Activated T-cell treated with anti-CD3 and anti-CD28 coated beads for 1 hour (primary cell): ENCODE measurements around the gene SCLY.

Source experiments
- DNase-seq: peaks from one replicate; pipeline ENCODE4 v3.0.0-alpha.2; 2020; ENCODE audit warnings: low read depth

The SCLY gene

DNA sequence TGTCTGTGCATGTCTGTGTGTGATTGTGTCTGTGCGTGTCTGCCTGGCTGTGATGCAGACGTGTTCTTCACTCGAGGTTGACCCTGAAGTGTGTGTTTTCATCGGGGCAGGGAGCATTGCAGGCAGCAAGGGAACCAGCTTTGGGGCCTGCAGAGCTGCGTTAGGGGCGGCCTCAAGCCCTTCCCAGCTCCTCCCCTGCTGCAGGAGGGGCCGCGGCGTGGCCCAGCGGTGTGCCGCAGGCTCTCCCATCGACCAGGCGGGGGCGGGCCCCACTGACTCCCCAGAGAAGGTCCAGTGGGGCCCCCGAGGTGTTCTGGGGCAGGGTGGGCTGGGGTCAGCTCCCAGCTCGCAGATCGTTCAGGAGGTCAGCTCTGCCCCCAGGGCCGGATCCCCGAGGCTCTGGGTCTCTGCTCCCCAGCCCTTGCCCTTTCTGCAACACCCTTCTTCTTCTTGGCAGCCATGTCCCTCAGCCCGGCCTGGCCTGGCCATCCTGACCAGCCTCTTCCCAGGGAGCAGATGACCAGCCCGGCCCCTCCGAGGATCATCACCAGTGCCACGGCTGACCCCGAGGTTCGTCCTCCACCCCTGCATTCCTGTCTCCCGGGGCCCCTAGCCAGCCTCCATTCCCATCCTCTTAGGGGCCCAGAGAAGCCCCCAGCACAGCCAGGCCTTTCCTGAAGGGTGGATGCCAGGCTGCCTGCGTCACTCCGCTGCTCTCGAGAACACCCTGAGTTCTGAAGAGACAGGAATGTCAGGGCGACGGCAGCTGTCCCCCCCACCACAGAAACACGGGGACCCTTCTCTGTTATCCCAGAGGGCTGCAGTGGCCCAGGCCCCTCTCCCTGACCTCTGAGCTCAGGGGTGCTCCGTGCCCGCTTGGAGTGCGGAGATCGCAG, 66.6 kb downstream of the SCLY start:
- DNase-seq, result no peak

DNA sequence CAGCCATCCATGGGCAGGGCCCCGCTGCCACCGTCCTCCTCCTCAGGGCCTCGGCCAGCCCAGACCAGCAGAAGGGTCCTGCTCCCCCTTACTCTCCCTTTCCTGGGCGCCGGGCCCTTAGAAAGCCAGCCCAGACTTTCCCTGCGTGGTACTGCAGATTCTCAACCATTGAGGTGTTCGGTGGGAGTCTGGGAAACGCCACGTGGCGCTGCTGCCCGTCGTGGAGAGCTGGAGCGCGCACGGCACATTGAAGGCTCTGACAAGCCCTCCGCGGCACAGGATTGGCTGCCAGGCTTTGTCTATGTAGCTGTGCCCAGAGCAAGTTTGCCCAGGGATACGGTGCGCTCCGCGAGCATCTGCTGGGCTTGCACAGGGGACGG, 67.2 kb downstream of the SCLY start:
- DNase-seq, result no peak

DNA sequence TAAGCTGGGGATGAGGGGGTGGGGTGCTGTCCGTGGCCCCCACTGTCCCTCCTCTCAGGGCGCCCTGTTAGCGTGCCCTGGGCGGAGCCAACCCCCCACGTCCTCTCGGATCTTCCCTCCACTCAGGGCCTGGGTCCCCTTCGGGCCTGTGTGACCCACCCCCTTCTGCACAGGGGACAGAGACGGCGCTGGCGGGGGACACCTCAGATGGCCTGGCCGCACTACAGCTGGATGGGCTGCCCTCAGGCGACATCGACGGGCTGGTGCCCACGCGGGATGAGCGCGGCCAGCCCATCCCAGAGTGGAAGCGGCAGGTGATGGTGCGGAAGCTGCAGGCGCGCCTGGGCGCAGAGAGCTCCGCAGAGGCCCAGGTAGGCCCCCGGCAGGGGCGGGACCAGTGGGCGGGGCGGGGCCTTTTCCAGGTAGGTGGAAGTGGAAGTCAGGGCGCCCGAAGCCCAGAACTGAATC, 67.8 kb downstream of the SCLY start:
- DNase-seq, result no peak

DNA sequence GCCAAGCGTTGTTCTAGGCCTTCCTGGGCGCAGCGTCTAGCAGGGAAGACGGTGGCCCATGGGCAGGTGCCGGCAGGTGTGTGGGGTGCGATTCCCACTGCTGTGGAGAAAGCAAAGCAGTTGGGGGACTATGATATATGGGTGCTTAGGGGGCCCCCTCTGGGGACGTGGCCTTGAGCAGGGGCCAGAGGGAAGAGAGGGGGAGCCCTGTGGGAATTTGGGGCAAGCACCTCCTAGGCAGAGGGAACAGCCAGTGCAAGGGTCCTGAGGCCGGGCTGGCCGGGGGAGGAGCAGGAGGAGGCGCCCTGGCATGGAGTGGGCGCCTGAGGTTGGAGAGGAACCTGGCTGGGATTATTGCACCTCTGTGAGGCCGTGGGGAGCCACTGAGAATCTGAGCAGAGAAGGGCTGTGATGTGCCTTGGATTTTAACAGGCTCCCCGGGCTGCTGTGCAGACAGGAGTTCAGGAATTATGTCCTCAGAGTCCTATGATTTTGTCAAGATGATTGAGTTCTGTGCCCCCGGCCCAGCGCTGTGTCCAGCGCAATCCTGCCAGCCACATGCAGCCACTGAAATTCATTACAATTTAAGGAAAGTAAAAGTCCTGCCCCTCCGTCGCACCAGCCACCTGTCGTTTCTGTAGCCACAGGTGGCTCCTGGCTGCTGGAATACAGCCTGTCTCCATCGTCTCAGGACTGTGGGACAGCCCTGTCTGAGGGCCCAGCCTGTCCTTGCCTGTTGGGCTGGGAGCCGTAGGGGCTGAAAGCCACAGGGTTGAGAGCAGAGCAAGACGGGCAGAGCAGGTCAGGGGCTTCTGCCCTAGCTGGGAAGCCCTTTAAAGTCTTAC, 68.6 kb downstream of the SCLY start:
- DNase-seq, result no peak

DNA sequence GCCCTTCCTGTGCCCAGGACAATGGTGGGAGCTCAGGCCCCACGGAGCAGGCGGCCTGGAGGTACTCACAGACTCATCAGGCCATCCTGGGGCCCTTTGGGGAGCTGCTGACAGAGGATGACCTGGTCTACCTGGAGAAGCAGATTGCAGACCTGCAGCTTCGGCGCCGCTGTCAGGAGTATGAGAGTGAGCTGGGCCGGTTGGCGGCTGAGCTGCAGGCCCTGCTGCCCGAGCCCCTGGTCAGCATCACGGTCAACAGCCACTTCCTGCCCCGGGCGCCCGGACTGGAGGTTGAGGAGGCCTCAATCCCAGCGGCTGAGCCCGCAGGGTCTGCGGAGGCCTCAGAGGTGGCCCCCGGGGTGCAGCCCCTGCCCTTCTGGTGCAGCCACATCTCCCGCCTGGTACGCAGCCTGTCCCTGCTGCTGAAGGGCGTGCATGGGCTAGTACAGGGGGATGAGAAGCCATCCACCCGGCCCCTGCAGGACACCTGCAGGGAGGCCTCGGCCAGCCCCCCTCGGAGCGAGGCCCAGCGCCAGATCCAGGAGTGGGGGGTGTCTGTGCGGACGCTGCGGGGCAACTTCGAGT, 69.4 kb downstream of the SCLY start:
- DNase-seq, result no peak

DNA sequence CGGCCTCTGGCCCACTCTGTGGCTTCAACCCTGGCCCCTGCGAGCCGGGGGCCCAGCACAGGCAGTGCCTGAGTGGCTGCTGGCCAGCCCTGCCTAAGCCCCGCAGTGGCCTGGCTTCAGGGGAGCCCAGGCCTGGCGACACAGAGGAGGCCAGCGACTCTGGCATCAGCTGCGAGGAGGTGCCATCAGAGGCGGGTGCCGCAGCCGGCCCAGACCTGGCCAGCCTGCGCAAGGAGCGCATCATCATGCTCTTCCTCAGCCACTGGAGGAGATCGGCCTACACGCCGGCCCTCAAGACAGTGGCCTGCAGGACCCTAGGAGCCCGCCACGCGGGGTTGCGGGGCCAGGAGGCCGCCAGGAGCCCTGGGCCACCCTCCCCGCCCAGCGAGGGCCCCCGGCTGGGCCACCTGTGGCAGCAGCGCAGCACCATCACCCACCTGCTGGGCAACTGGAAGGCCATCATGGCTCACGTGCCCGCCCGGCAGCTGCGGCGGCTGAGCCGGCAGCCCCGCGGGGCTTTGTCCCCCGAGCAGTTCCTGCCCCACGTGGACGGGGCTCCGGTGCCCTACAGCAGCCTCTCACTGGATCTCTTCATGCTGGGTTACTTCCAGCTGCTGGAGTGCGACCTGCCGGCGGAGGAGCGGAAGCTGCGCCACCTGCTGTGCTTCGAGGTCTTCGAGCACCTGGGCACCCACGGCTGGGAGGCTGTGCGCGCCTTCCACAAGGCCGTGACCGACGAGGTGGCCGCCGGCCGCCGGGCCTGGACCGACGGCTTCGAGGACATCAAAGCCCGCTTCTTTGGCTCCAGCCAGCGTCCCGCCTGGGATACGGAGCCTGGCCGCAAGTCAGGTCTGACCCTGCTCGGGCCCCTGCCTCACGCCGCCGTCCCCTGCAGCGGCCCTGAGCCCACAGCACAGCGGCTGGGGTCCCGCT, 70.2 kb downstream of the SCLY start:
- no peak for DNase-seq

DNA sequence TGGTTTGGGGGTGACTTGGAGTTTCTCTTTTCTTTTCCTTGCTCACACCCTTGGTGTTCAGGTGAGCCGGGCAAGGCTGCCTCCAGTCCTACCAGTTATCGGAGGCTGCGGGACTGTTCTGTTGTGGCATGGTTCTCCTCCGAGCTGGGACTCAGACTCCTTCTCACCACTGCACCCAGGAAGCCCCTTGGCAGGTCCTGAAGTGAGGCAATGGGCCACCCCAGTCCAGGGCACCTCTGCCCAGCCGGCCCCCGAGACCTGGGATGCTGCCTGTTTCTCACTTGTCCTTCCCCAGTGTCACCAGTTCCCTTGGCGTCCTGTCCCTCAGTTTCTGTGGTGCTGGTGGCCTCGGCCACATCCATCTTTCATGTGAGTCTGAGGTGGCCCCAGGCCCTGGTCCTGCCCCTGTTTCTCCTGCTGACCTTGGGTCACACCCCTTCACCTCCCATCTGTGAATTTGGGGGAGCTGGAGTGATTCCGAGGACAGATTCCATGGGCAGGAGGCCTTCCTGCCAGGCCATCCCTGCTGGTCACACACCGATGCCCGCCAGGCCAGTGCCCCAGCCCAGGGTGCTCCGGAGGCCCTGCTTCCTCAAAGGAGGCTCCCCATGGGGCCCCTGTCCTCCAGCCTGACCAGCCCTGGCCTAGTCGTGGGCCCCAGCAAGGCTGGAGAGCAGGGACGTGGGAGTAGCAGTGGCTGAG, 71.1 kb downstream of the SCLY start:
- DNase-seq, result no peak

DNA sequence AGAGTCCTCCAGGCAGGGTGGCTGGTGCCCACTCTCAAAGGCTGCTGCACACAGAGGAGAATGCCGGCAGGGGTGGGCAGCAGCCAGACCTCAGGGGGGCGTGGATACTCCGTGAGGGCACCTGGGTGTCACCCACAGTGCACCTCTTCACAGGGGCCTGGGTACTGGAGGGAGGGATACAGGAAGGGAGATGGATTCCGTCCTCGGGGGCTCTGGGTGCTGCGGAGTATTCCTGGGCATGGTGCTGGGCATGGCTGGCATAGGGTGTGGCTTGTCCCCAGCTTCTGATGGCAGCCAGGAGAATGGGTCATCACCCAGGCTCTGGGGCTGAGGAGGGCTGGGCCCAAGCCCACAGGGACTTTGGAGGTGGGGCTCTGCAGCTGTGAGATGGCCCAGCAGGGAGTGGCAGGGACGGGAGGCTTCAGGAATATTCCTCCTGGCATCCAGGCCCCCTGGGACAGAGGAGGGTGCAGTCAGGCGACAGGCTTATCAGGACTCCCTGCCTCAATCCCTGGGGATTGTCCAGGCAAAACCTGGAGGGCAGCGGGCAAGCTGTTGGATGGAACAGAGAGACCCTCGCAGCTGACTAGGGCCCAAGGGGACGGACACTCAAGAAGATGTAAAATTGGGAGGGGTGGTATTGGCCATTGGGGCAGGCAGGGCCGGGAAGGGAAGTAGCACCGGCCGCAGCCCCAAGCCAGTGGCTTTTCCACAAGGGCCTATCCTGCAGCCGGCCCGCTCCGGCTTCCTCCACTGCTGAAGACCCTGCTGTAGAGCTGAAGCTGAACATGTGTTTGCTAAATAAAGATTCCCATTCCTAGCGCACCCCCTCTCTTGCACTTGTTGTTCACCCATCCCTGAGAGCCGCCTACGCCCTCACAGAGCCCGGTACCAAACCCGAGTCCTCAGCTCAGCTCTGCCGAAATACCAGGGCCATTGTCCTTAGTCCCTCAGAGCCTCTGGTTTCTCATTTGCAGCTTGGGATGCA, 72.0 kb downstream of the SCLY start:
- no peak for DNase-seq

DNA sequence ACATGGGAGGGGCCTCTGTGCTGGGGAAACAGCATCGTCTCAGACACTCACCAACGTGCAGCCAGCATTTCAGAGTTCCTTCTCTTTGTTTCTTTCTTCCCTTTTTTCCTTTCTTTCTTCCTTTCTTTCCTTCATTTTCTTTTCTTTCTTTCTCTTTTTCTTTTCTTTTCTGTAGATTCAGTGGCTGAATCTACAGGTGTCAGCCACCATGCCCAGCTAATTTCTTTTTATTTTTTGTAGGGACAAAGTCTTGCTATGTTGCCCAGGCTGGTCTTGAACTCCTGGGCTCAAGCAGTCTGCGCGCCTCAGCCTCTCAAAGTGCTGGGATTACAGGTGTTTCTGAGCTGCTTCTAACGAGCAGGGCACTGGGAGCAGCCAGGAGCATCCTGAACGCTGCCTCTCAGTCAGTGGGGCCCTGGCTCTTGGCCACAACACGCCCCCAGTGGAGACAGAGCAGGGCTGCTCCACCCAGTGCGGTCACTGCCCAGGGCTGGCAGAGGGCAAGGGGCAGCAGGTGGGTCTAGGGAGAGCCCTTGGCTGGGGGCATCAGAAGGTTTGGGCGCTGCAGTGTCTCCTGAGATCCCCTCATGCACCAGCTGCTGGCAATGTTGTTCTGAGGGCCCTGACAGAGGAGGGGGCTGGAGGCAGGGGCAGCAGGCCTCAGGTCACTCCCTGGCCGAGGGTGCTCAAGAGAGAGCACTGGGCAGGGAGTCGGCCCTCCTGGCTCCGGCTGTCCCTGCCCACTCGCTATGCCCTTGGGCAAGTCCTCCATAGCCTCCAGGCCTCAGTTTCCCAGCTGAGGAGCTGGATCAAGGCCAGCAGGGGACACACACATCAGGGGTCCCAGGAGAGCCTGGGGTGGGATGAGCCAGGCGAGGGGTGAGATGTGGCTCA, 72.9 kb downstream of the SCLY start:
- DNase-seq, result no peak

DNA sequence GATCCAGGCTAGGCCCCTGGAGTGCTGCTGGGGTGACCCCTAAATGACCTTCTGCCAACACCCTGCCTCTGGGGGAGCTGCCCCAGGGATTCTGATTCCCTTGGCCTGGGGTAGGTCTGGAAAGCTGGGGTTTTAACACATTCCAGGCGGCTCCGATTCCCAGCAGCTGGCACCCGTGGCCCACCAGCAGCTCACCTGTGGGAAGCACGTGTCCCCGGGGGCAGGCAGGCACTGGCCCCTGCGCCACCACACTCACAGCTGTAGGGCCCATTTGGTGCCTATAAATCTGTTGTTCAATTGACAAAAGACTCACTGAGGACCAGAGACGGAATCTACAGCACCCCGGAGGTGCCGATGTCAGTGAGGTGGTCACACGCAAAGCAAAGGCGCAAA, 73.6 kb downstream of the SCLY start:
- no peak for DNase-seq

DNA sequence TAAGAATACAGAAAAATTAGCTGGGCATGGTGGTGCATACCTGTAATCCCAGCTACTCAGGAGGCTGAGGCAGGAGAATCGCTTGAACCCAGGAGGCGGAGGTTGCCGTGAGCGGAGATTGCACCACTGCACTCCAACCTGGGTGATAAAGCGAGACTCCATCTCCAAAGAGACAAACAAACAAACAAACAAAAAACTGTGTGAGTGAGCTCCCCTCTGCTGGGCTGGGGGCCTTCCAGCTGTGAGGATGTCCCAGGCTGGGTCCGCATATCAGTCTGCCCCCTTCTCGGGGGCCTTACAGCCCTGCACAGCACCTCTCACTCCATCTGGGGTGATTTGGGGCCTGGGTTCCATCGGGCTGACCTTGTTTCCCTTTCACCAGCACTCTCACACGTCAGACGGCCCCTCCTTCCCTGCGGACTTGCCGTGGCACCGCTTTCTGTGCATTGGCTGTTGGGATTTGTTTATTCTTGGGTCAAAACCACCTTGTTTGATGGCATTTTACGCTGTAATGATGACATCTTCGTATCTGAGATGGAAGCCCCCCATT, 74.9 kb downstream of the SCLY start:
- no peak for DNase-seq

DNA sequence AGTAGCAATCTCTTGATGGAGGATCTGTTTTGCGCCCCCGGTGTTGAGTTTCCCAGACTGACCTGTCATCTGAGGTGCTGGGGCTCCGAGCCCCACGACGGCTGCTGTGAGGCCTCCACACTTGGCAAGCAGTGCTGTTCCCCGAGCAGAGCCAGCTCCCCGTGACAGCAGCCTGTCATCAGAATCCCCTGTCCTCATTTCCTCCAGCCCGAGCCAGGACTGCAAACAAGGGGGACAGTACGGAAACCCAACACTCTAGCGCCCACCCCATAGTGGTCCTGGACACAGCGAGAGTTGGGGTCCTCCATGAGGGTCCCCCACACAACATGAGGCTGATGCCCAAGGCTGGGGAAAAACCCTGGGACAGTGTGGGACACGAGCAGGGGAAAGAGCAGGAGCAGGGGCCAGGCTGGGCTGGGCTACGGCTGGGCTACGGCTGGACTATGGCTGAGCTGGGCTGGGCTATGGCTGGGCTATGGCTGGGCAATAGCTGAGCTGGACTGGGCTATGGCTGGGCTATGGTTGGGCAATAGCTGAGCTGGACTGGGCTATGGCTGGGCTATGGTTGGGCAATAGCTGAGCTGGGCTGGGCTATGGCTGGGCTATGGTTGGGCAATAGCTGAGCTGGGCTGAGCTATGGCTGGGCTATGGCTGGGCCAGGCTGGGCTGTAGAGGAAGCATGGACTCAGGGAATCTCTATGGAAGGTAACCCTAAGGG, 76.2 kb downstream of the SCLY start:
- DNase-seq, result no peak

DNA sequence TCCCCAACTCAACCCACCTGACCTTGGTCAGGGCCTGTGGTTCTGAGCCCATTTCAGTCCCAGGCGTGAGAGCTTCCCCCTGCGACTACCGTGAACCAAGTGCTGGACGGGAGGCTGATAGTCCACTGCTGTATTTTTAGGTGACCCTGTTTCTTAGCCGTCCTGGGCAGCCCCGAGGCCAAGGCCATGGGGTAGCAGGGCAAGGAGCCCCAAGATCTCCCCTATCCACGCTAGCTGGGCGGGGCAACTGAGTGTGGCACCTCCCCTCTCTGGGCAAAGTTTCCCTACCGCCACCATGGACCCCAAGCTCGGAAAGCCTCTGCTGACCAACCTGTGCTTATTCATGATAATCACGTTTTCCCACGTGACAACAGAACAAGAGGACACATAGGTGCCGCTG, 77.1 kb downstream of the SCLY start:
- DNase-seq, result no peak

DNA sequence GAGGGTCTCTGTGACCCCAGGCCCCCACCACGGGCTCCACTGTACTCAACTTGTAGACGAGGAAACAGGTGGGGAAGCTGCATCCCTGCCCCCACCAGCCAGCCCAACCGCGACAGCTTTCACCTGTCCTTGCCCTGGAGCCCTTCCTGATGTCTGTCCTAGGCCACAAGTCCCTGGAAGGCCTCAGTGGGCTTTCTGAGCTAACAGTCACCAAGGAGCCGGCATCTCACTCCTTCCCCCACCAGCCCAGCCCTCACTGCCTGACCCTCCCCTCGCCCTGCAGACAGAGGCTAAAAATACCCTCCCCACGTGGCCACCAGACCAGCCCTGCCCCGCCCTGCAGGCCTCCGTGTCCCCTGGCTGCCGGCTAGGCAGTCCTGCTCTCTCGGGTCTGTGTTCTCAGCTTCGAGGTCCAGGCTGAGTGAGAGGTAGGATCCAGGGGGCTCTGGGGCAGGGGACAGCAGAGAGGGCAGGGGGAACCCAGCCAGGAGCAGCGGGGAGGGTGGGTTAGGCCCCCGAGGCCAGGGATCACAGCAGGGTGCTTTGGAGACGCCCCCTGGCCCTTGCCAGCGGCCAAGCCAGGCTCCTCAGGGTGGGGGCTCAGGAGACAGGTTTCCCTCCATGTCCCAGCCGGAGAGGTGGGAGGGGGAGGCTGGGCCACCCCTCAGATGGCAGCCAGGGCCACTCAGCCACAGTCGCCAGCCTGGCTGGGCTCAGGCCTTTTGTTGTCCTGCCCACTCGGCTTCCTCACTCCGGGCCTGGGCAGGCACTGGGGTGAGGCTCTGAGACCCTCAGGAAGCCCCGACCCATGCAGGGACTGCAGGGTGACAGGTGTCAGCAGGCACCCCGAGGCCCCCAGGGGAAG, 77.8 kb downstream of the SCLY start, which contains the start of gene KLHL30:
Gene KLHL30, plus strand, starts transcription at position 338 of the 865 bp plus-strand sequence. CDS start 2,087 bp downstream, outside the sequence.
- DNase-seq, result no peak

DNA sequence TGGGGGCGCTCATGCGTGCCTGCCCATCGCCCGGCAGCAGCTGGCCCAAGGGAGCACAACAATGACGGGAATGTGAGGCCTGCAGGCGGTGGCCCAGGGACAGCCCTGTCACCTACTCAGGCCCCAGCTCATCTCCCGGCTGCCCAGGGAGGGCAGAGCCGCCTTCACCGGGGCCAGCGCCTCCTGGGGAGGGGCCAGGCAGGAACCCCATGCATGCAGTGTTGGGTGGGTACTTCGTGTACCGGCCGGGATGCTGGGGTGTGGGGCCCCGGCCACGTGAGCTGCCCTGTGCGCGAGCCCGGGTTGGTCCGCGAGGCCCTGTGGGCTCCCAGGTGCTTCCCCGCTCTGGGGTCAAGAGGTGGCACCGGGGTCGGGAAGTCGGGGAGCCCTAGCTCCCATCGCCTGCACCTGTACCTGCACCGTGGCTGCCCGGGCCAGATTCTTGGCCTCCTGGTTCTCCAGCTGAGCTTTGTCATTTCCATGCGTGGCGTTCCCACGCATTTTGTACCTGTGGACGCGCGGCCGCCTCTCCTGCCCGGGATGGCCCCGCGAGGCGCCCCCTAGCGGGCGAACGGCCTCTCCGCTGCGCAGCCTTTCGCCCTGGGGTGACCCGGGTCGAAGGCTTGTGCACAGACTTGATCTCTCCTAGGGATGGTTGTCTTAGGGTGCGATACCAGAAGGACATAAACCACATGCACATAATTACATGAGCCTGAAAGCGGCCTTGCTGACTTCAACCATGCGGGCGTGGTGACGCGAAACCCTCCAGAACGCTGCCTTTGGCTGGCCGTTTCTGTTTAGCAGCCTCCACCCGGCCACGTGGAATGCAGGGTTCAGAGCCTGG, 78.6 kb downstream of the SCLY start:
- DNase-seq, result no peak

DNA sequence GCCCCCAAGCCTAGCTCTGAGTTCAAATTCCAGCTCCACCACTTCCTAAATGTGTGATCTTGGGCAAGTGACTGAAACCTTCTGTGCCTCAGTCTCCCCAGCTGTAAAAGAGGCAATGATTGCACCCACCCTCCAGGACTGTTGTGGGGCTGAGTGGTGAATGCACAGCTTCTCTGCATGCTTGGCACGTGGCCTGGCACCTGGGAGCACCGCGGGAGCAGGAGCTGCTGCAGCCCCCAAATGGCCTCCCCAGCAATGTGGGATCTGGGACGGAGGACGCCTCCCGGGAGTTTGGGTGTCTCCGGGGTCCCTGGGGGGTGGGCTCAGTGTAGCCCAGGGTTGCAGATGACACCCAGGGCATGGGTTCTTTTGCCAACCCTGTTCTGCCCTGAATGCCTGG, 79.2 kb downstream of the SCLY start:
- DNase-seq, result no peak
